ENCODE measurements around the gene UBALD2. TPM values are rescaled to one million over a fixed set of nuclear protein-coding genes. Genes with fewer than 3 reads are reported as not detected.

UBALD2 gene
- total and polyA plus RNA-seq, 2 of the 13 experiments (the other 11 are each of a cell fraction or from before 2014, with no cell fraction given) = 3.3 to 89.7 TPM

DNA sequence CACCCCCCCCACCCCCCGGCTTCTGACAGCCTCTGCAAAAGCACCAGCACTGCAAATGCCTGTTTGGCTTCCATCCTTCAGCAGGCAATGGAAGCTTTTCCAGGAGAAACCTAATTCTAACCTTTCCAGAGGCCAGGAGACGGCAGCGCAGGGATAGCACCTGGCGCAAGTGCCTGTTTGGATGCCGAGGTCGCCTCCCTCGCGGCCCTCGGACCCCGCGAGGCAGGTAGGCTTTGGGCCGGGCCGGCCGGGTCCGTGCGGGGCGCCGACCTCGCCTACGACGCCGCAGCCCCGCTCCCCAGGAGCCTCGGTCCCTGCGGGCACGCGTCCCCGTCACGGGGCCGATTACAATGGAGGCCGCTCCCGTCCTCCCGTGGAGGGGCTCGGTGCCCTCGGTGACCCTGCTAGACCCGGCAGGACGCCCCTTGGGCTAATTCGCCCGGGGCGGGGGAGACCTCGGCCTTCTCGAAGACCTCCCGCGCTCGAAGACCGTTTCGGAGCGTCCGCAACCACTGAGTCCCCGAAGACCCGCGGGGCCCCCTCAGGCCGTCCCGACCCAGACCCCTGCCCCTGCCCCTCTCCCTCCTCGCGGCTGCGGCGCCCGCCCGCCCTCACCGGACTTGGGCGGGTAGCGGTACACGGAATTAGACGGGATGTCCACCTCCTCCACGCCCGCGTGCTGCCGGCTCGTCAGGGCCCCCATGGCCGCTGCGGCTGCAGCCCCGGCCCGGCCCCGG is 25.4 kb upstream of the UBALD2 start (continued):
- TF ChIP-seq, protein P1, sequence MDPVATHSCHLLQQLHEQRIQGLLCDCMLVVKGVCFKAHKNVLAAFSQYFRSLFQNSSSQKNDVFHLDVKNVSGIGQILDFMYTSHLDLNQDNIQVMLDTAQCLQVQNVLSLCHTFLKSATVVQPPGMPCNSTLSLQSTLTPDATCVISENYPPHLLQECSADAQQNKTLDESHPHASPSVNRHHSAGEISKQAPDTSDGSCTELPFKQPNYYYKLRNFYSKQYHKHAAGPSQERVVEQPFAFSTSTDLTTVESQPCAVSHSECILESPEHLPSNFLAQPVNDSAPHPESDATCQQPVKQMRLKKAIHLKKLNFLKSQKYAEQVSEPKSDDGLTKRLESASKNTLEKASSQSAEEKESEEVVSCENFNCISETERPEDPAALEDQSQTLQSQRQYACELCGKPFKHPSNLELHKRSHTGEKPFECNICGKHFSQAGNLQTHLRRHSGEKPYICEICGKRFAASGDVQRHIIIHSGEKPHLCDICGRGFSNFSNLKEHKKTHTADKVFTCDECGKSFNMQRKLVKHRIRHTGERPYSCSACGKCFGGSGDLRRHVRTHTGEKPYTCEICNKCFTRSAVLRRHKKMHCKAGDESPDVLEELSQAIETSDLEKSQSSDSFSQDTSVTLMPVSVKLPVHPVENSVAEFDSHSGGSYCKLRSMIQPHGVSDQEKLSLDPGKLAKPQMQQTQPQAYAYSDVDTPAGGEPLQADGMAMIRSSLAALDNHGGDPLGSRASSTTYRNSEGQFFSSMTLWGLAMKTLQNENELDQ (CRISPR knock-in tag; IDR thresholded peaks at IDR 0.05; ENCODE audit: borderline replicate concordance) = no peak
- TF ChIP-seq NFIC (IDR thresholded peaks at IDR 0.05; ENCODE audit: low read length) (no peak), ARNTL (CRISPR knock-in tag; IDR thresholded peaks at IDR 0.05) (no peak), ZMAT3 (CRISPR knock-in tag; conservative IDR thresholded peaks at IDR 0.05) (no peak; the same call in 1 of the 2 replicates), KDM4B (CRISPR knock-in tag; IDR thresholded peaks at IDR 0.05) (no peak), ZNF350 (CRISPR knock-in tag; IDR thresholded peaks at IDR 0.05; ENCODE audit: borderline replicate concordance, low read depth) (no peak), MAF1 (CRISPR knock-in tag; IDR thresholded peaks at IDR 0.05; ENCODE audit: borderline replicate concordance) (no peak), ZNF230 (CRISPR knock-in tag; IDR thresholded peaks at IDR 0.05) (no peak), ZNF263 (CRISPR knock-in tag; IDR thresholded peaks at IDR 0.05) (no peak), ZNF205 (CRISPR knock-in tag; IDR thresholded peaks at IDR 0.05) (no peak), REL (CRISPR knock-in tag; conservative IDR thresholded peaks at IDR 0.05) (no peak), ZEB1 (IDR thresholded peaks at IDR 0.05; ENCODE audit: insufficient replicate concordance, low read depth) (no peak), ZSCAN20 (CRISPR knock-in tag; IDR thresholded peaks at IDR 0.05; ENCODE audit: borderline replicate concordance) (no peak)
- TF ChIP-seq, protein P2, sequence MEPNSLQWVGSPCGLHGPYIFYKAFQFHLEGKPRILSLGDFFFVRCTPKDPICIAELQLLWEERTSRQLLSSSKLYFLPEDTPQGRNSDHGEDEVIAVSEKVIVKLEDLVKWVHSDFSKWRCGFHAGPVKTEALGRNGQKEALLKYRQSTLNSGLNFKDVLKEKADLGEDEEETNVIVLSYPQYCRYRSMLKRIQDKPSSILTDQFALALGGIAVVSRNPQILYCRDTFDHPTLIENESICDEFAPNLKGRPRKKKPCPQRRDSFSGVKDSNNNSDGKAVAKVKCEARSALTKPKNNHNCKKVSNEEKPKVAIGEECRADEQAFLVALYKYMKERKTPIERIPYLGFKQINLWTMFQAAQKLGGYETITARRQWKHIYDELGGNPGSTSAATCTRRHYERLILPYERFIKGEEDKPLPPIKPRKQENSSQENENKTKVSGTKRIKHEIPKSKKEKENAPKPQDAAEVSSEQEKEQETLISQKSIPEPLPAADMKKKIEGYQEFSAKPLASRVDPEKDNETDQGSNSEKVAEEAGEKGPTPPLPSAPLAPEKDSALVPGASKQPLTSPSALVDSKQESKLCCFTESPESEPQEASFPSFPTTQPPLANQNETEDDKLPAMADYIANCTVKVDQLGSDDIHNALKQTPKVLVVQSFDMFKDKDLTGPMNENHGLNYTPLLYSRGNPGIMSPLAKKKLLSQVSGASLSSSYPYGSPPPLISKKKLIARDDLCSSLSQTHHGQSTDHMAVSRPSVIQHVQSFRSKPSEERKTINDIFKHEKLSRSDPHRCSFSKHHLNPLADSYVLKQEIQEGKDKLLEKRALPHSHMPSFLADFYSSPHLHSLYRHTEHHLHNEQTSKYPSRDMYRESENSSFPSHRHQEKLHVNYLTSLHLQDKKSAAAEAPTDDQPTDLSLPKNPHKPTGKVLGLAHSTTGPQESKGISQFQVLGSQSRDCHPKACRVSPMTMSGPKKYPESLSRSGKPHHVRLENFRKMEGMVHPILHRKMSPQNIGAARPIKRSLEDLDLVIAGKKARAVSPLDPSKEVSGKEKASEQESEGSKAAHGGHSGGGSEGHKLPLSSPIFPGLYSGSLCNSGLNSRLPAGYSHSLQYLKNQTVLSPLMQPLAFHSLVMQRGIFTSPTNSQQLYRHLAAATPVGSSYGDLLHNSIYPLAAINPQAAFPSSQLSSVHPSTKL (CRISPR knock-in tag; IDR thresholded peaks at IDR 0.05) = 0 out of 2 replicates have a peak, but pooled peaks have one; percentile 11
- TF ChIP-seq, protein P3, sequence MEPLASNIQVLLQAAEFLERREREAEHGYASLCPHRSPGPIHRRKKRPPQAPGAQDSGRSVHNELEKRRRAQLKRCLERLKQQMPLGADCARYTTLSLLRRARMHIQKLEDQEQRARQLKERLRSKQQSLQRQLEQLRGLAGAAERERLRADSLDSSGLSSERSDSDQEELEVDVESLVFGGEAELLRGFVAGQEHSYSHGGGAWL (CRISPR knock-in tag; IDR thresholded peaks at IDR 0.05) = peak; percentile 65; the same call in 1 of the 2 replicates
- TF ChIP-seq, protein P4, sequence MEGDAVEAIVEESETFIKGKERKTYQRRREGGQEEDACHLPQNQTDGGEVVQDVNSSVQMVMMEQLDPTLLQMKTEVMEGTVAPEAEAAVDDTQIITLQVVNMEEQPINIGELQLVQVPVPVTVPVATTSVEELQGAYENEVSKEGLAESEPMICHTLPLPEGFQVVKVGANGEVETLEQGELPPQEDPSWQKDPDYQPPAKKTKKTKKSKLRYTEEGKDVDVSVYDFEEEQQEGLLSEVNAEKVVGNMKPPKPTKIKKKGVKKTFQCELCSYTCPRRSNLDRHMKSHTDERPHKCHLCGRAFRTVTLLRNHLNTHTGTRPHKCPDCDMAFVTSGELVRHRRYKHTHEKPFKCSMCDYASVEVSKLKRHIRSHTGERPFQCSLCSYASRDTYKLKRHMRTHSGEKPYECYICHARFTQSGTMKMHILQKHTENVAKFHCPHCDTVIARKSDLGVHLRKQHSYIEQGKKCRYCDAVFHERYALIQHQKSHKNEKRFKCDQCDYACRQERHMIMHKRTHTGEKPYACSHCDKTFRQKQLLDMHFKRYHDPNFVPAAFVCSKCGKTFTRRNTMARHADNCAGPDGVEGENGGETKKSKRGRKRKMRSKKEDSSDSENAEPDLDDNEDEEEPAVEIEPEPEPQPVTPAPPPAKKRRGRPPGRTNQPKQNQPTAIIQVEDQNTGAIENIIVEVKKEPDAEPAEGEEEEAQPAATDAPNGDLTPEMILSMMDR (CRISPR knock-in tag; IDR thresholded peaks at IDR 0.05) = no peak
- TF ChIP-seq, protein P5, sequence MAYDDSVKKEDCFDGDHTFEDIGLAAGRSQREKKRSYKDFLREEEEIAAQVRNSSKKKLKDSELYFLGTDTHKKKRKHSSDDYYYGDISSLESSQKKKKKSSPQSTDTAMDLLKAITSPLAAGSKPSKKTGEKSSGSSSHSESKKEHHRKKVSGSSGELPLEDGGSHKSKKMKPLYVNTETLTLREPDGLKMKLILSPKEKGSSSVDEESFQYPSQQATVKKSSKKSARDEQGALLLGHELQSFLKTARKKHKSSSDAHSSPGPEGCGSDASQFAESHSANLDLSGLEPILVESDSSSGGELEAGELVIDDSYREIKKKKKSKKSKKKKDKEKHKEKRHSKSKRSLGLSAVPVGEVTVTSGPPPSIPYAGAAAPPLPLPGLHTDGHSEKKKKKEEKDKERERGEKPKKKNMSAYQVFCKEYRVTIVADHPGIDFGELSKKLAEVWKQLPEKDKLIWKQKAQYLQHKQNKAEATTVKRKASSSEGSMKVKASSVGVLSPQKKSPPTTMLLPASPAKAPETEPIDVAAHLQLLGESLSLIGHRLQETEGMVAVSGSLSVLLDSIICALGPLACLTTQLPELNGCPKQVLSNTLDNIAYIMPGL (CRISPR knock-in tag; IDR thresholded peaks at IDR 0.05; ENCODE audit: borderline replicate concordance in 1 of 2, low read depth in 1 of 2) = no peak

Data from HepG2 (cell line).